WTC11 (cell line): Measurements from ENCODE around the gene TOP2A. TPM values are rescaled to one million over a fixed set of nuclear protein-coding genes. Genes with fewer than 3 reads are reported as not detected.
A peak's percentile ranks its signal among the peaks of the same experiment; 100 is the strongest.

Source experiments
- ATAC-seq: fragments of 200-7000 bp; cut with Tn5 transposase; 2 replicates; pipeline ENCODE4 v1.10.0; 2021; ENCODE audit warnings: mild to moderate bottlenecking, moderate library complexity
- CTCF ChIA-PET: fragments of 300-600 bp; sonication (Branson Sonifier 250); formaldehyde crosslinking; loops from one replicate; lab custom pipeline; 2021; ENCODE audit warnings: antibody characterized with exemption; lab: Charles Lee
- POLR2A ChIA-PET: fragments of 350-600 bp; sonication (Branson Sonifier 250); formaldehyde crosslinking; loops from one replicate; lab custom pipeline; 2021; ENCODE audit warnings: antibody characterized with exemption; lab: Charles Lee
- DNase-seq: peaks from one replicate; pipeline ENCODE4 v3.0.0; 2021; ENCODE audit warnings: low spot score
- H3K27ac Mint-ChIP-seq: 2 replicates; pipeline ENCODE4 v1.8.0; 2021; ENCODE audit warnings: mixed read lengths
- H3K27me3 Mint-ChIP-seq: 2 replicates; pipeline ENCODE4 v1.8.0; 2021; ENCODE audit warnings: low read depth, mild to moderate bottlenecking, moderate library complexity, mixed read lengths
- H3K36me3 Mint-ChIP-seq: 2 replicates; pipeline ENCODE4 v1.8.0; 2021; ENCODE audit warnings: mixed read lengths
- H3K4me1 Mint-ChIP-seq: 2 replicates; pipeline ENCODE4 v1.8.0; 2022; ENCODE audit warnings: mixed read lengths
- H3K4me3 Mint-ChIP-seq: 2 replicates; pipeline ENCODE4 v1.8.0; 2021; ENCODE audit warnings: mild to moderate bottlenecking, moderate library complexity, mixed read lengths
- H3K9me3 Mint-ChIP-seq: 2 replicates; pipeline ENCODE4 v1.8.0; 2021; ENCODE audit warnings: mixed read lengths
- CREM ChIP-seq: sonication (generic); formaldehyde crosslinking; IDR thresholded peaks from 2 replicates; pipeline ENCODE4 v1.8.1; 2022; ENCODE audit warnings: mild to moderate bottlenecking, missing genetic modification reagents, moderate library complexity
- ESRRA ChIP-seq: sonication (generic); formaldehyde crosslinking; IDR thresholded peaks from 2 replicates; pipeline ENCODE4 v1.8.1; 2022; ENCODE audit warnings: mild to moderate bottlenecking, missing genetic modification reagents, borderline replicate concordance
- FOXP1 ChIP-seq: sonication (generic); formaldehyde crosslinking; IDR thresholded peaks from 2 replicates; pipeline ENCODE4 v1.8.0; 2022; ENCODE audit warnings: missing genetic modification reagents, mild to moderate bottlenecking, moderate library complexity, borderline replicate concordance
- GRHL2 ChIP-seq: fragments of 250-450 bp; sonication (Bioruptor Pico); IDR thresholded peaks from 2 replicates; pipeline ENCODE4 v1.8.0; 2022; ENCODE audit warnings: mild to moderate bottlenecking, moderate library complexity; ENCODE audit not compliant: insufficient replicate concordance, severe bottlenecking
- KAT7 ChIP-seq: sonication (generic); formaldehyde crosslinking; IDR thresholded peaks from 2 replicates; pipeline ENCODE4 v1.8.1; 2023; ENCODE audit warnings: missing genetic modification reagents, mild to moderate bottlenecking, borderline replicate concordance
- NR3C1 ChIP-seq: sonication (generic); formaldehyde crosslinking; conservative IDR thresholded peaks from 2 replicates; pipeline ENCODE4 v1.8.1; 2023; ENCODE audit warnings: low read depth, mild to moderate bottlenecking, missing genetic modification reagents
- RELA ChIP-seq: sonication (generic); formaldehyde crosslinking; IDR thresholded peaks from 2 replicates; pipeline ENCODE4 v1.8.1; 2022; ENCODE audit warnings: missing genetic modification reagents, mild to moderate bottlenecking, borderline replicate concordance
- SMAD3 ChIP-seq: sonication (generic); formaldehyde crosslinking; IDR thresholded peaks from 2 replicates; pipeline ENCODE4 v1.8.0; 2022; ENCODE audit warnings: missing genetic modification reagents, mild to moderate bottlenecking, borderline replicate concordance
- TCF7 ChIP-seq: sonication (generic); formaldehyde crosslinking; IDR thresholded peaks from 2 replicates; pipeline ENCODE4 v1.8.0; 2022; ENCODE audit warnings: mild to moderate bottlenecking, low read depth, missing genetic modification reagents, moderate library complexity
- ZNF138 ChIP-seq: sonication (generic); formaldehyde crosslinking; conservative IDR thresholded peaks from 2 replicates; pipeline ENCODE4 v1.8.1; 2022; ENCODE audit warnings: mild to moderate bottlenecking, moderate library complexity, missing genetic modification reagents
- ZNF219 ChIP-seq: sonication (generic); formaldehyde crosslinking; IDR thresholded peaks from 2 replicates; pipeline ENCODE4 v1.8.0; 2023; ENCODE audit warnings: missing genetic modification reagents, mild to moderate bottlenecking, borderline replicate concordance
- ZNF263 ChIP-seq: sonication (generic); formaldehyde crosslinking; IDR thresholded peaks from 2 replicates; pipeline ENCODE4 v1.8.1; 2022; ENCODE audit warnings: low read depth, mild to moderate bottlenecking, moderate library complexity, missing genetic modification reagents
- ZNF317 ChIP-seq: sonication (generic); formaldehyde crosslinking; IDR thresholded peaks from 2 replicates; pipeline ENCODE4 v1.8.1; 2023; ENCODE audit warnings: low read depth, mild to moderate bottlenecking, moderate library complexity, missing genetic modification reagents, borderline replicate concordance
- ZNF396 ChIP-seq: fragments of 250-450 bp; sonication (Bioruptor Pico); IDR thresholded peaks from 2 replicates; pipeline ENCODE4 v1.8.0; 2021; ENCODE audit warnings: mild to moderate bottlenecking, moderate library complexity, borderline replicate concordance
- ZNF423 ChIP-seq: fragments of 250-450 bp; sonication (Bioruptor Pico); IDR thresholded peaks from 2 replicates; pipeline ENCODE4 v2.1.2; 2022; ENCODE audit warnings: mild to moderate bottlenecking, moderate library complexity
- ZNF671 ChIP-seq: fragments of 250-450 bp; sonication (Bioruptor Pico); IDR thresholded peaks from 2 replicates; pipeline ENCODE4 v1.8.0; 2021; ENCODE audit warnings: mild to moderate bottlenecking
- total RNA-seq: library from RNA; stranded (reverse); gene quantifications from 3 replicates; pipeline ENCODE4 v1.2.3, GENCODE V29; 2021
- TF ChIP-seq, protein P1 (sequence below): sonication (generic); formaldehyde crosslinking; IDR thresholded peaks from 2 replicates; pipeline ENCODE4 v1.8.0; 2022; ENCODE audit warnings: mild to moderate bottlenecking, missing genetic modification reagents
- TF ChIP-seq, protein P2 (sequence below): fragments of 250-450 bp; sonication (Bioruptor Pico); IDR thresholded peaks from 2 replicates; pipeline ENCODE4 v1.8.0; 2021; ENCODE audit warnings: mild to moderate bottlenecking
- TF ChIP-seq, protein P3 (sequence below): sonication (generic); formaldehyde crosslinking; IDR thresholded peaks from 2 replicates; pipeline ENCODE4 v1.8.1; 2022; ENCODE audit warnings: low read depth, missing genetic modification reagents, borderline replicate concordance
- TF ChIP-seq, protein P4 (sequence below): sonication (generic); formaldehyde crosslinking; IDR thresholded peaks from 2 replicates; pipeline ENCODE4 v1.8.0; 2022; ENCODE audit warnings: mild to moderate bottlenecking, missing genetic modification reagents
- TF ChIP-seq, protein P5 (sequence below): sonication (generic); formaldehyde crosslinking; IDR thresholded peaks from 2 replicates; pipeline ENCODE4 v1.8.1; 2023; ENCODE audit warnings: mild to moderate bottlenecking, missing genetic modification reagents
- TF ChIP-seq, protein P6 (sequence below): sonication (generic); formaldehyde crosslinking; conservative IDR thresholded peaks from 2 replicates; pipeline ENCODE4 v1.8.1; 2022; ENCODE audit warnings: mild to moderate bottlenecking, missing genetic modification reagents
- TF ChIP-seq, protein P7 (sequence below): sonication (generic); formaldehyde crosslinking; IDR thresholded peaks from 2 replicates; pipeline ENCODE4 v1.8.1; 2022; ENCODE audit warnings: missing genetic modification reagents, borderline replicate concordance
- TF ChIP-seq, protein P8 (sequence below): sonication (generic); formaldehyde crosslinking; IDR thresholded peaks from 2 replicates; pipeline ENCODE4 v1.8.1; 2023; ENCODE audit warnings: mild to moderate bottlenecking, missing genetic modification reagents, moderate library complexity

The TOP2A gene
- total RNA-seq, 1 experiment from 2014 or later = 307 TPM

DNA sequence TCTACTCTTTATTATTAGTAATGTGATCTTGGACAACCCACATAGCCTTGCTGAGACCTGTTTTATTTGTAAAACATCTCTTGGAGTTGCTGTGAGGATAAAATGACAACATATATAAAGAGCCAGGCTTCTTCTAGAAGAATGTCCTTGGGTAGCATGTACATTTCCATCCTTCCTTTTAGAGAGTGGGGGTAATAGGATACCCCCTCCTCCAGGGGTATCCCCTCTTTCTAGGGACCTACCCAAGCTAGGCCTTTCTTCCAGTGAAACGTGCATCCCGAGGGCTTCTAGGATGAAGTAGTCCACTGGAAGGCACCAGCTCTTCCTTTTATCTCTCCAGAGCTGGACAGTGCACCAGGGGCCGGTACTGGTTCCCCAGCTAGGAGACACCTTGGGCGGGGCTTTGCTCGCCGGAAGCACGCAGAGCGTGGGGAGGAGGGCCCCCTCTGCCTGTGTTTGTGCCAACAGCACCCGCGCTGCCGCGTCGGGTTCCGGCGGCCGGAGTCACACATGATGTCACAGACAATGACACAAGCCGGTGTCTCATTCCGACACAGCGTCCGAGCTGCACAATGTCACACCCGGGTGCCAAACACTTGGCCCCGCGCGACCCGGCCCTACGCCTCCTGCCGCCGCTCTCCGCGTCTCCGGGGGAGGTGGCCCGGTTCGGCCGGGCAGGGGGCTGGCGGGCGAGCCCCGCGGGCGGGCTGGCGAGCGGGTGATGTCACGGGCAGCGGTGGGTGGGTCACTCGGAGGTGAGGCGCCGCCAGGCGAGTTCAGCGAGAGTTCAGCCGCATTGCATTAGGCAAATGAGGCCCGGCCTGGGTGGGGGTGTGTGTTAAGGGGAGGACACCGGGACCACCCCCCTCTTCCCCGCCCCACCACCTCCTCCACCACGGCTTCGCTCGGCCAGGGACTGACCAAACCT lies 76.6 kb downstream of the TOP2A start (continued):
- TF ChIP-seq ZNF396 (no peak), ESRRA (no peak), ZNF263 (CRISPR knock-in tag) (no peak), ZNF317 (CRISPR knock-in tag) (no peak), FOXP1 (CRISPR knock-in tag) (peak; percentile 57; the same call in 1 of the 2 replicates), KAT7 (0 out of 2 replicates have a peak, but pooled peaks have one; percentile 43), ZNF423 (CRISPR knock-in tag) (no peak)
- TF ChIP-seq, protein P1, sequence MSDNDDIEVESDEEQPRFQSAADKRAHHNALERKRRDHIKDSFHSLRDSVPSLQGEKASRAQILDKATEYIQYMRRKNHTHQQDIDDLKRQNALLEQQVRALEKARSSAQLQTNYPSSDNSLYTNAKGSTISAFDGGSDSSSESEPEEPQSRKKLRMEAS (CRISPR knock-in tag) = no peak

DNA sequence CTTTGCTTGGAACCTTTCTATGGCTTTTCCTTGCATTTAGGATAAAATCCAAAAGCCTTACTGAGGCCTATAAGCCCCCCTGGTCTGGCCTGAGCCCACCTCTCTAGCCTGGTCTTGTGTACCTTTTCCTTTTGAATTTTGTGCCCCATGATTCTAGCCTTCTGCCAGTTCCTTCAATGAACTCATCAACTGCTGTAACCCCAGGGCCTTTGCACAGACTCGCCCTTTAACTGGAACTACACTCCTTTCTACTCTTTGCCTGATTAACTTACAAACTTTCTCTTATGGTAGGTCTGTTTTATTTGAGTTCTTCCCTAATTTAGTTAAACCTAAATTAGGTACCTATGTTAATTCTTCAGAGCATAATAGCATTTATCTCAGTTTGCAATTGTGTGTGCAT lies 77.4 kb downstream of the TOP2A start:
- ChIA-PET CTCF (interaction anchor here (0.7 to 1.3 kb wide), 4 partner anchors 15 to 122 kb away, joined by 4 to 8 read pairs (median 6); no protein-coding TSS in a partner anchor), POLR2A (interaction anchor here (0.6 kb wide), 1 partner anchor 277 kb away, joined by 5 read pairs; no protein-coding TSS in a partner anchor)
- Mint-ChIP-seq H3K9me3 (no peaks in the 10 kb centered on the region), H3K4me1 (peaks cover 27% of the 10 kb centered on the region), H3K4me3 (no peak overlapping the region), H3K36me3 (no peaks in the 10 kb centered on the region), H3K27me3 (peaks cover 69% of the 10 kb centered on the region), H3K27ac (no peak overlapping the region)
- DNase-seq (no peak), ATAC-seq (no peak)
- TF ChIP-seq NR3C1 (CRISPR knock-in tag) (no peak), RELA (CRISPR knock-in tag) (no peak), KAT7 (no peak), CREM (CRISPR knock-in tag) (no peak), GRHL2 (no peak), ZNF138 (CRISPR knock-in tag) (no peak), SMAD3 (CRISPR knock-in tag) (no peak), ZNF219 (no peak), TCF7 (CRISPR knock-in tag) (no peak), FOXP1 (CRISPR knock-in tag) (no peak), ZNF671 (CRISPR knock-in tag) (no peak), ZNF263 (CRISPR knock-in tag) (no peak)
- TF ChIP-seq, protein P2, sequence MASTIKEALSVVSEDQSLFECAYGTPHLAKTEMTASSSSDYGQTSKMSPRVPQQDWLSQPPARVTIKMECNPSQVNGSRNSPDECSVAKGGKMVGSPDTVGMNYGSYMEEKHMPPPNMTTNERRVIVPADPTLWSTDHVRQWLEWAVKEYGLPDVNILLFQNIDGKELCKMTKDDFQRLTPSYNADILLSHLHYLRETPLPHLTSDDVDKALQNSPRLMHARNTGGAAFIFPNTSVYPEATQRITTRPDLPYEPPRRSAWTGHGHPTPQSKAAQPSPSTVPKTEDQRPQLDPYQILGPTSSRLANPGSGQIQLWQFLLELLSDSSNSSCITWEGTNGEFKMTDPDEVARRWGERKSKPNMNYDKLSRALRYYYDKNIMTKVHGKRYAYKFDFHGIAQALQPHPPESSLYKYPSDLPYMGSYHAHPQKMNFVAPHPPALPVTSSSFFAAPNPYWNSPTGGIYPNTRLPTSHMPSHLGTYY (CRISPR knock-in tag) = no peak
- TF ChIP-seq, protein P3, sequence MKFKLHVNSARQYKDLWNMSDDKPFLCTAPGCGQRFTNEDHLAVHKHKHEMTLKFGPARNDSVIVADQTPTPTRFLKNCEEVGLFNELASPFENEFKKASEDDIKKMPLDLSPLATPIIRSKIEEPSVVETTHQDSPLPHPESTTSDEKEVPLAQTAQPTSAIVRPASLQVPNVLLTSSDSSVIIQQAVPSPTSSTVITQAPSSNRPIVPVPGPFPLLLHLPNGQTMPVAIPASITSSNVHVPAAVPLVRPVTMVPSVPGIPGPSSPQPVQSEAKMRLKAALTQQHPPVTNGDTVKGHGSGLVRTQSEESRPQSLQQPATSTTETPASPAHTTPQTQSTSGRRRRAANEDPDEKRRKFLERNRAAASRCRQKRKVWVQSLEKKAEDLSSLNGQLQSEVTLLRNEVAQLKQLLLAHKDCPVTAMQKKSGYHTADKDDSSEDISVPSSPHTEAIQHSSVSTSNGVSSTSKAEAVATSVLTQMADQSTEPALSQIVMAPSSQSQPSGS (CRISPR knock-in tag) = no peak
- TF ChIP-seq, protein P4, sequence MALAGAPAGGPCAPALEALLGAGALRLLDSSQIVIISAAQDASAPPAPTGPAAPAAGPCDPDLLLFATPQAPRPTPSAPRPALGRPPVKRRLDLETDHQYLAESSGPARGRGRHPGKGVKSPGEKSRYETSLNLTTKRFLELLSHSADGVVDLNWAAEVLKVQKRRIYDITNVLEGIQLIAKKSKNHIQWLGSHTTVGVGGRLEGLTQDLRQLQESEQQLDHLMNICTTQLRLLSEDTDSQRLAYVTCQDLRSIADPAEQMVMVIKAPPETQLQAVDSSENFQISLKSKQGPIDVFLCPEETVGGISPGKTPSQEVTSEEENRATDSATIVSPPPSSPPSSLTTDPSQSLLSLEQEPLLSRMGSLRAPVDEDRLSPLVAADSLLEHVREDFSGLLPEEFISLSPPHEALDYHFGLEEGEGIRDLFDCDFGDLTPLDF = no peak
- TF ChIP-seq, protein P5, sequence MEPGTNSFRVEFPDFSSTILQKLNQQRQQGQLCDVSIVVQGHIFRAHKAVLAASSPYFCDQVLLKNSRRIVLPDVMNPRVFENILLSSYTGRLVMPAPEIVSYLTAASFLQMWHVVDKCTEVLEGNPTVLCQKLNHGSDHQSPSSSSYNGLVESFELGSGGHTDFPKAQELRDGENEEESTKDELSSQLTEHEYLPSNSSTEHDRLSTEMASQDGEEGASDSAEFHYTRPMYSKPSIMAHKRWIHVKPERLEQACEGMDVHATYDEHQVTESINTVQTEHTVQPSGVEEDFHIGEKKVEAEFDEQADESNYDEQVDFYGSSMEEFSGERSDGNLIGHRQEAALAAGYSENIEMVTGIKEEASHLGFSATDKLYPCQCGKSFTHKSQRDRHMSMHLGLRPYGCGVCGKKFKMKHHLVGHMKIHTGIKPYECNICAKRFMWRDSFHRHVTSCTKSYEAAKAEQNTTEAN = no peak
- TF ChIP-seq, protein P6, sequence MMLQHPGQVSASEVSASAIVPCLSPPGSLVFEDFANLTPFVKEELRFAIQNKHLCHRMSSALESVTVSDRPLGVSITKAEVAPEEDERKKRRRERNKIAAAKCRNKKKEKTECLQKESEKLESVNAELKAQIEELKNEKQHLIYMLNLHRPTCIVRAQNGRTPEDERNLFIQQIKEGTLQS (CRISPR knock-in tag) = no peak
- TF ChIP-seq, protein P7, sequence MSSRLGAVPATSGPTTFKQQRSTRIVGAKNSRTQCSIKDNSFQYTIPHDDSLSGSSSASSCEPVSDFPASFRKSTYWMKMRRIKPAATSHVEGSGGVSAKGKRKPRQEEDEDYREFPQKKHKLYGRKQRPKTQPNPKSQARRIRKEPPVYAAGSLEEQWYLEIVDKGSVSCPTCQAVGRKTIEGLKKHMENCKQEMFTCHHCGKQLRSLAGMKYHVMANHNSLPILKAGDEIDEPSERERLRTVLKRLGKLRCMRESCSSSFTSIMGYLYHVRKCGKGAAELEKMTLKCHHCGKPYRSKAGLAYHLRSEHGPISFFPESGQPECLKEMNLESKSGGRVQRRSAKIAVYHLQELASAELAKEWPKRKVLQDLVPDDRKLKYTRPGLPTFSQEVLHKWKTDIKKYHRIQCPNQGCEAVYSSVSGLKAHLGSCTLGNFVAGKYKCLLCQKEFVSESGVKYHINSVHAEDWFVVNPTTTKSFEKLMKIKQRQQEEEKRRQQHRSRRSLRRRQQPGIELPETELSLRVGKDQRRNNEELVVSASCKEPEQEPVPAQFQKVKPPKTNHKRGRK = no peak
- TF ChIP-seq, protein P8, sequence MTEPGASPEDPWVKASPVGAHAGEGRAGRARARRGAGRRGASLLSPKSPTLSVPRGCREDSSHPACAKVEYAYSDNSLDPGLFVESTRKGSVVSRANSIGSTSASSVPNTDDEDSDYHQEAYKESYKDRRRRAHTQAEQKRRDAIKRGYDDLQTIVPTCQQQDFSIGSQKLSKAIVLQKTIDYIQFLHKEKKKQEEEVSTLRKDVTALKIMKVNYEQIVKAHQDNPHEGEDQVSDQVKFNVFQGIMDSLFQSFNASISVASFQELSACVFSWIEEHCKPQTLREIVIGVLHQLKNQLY (CRISPR knock-in tag) = no peak
